ENCODE results near the gene STAM.
"Not testable (repeated sequence)": the region's sequence is repeated elsewhere in the genome, so short reads cannot be mapped to it uniquely, and the experiment has no call there.

STAM gene

DNA sequence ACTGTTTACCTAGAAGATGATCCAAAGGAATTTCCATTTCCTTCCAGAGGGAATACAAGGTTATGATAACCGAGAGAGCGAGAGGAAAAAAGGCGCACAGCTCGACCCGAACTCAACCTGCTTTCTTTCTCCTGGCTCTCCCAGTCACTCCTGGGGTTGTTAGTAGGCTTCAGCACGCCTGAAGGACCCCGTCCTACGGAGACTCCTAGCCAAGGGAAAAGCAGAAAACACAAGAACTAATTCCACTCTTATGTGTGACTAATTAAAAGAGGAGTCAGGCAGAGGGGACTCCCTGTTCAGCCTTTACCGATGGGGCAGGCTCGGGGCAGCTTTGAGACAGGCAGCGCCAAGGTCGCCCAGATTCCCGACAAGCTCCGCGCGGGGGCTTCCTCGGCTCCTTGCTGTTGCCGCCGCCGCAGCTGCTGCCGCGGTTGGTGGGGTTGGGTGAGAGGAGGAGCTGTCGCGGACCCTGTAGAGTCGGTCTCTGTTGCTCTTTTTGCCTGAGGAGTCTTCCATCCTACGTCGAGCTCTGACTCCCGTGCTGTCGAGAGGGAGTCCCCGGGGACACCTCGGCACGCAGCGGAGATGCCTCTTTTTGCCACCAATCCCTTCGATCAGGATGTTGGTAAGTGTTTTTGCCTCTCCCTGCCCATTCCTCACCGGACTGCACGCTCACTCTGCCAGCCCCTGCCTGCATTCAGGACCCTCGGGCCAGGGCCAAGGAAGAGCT lies at the start of gene STAM:
TSS of gene STAM (plus strand) at position 397 of the 730 bp plus-strand sequence. CDS start at position 586, 189 bp downstream.
- DNase-seq: peak; percentile 78

DNA sequence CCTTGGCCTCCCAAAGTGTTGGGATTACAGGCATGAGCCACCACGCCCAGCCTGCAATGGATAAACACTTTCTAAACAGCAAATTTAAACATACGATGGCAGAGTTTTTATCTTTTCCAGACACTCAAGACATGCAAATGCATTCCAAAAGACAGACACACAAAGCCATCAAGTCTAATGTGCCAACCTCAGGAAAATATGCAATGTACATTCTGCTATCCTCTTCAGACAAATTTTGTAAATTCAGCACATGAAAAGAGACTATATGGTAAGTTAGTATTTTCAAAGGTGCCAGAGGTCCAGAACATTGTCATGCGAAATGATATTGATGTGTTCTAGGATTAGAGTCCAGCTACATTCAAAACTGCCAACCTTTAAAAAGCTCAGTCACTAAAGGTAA lies 46.6 kb upstream of the STAM start:
- no peak for DNase-seq

DNA sequence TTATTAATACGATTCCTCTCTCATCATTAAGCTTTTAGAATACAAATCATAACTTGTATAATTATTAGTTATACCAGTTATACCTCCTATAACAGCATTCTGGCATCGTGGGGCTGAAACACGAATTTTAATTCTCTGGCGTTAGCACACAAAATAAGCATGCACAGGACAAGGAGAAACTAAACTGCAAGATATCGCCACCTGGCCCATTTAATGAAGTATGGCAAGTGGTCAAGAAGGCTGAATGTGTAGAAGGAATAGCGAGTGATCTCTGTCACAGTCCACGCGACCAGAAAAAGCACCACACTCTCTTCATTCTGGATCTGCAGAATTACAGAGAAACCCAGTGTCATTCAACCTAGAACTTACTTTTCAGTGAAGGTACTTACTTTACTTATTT lies 44.9 kb upstream of the STAM start:
- DNase-seq: no peak

DNA sequence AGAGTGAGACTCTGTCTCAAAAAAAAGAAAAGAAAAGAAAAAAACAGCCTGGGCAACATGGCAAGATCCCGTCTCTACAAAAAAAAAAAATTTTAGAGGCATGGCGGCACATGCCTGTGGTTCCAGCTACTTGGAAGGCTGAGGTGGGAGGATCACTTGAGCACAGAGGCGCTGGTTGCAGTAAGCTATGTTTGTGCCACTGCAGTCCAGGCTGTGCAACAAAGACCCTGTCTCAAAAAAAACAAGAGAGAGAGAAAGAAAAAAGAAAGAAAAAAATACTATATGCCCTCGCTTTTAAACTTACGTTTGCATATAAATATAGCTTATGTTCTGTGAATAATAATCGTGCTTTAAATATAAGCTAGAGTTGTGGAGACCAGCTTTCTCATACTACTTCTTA lies 38.0 kb upstream of the STAM start:
- no peak for DNase-seq

DNA sequence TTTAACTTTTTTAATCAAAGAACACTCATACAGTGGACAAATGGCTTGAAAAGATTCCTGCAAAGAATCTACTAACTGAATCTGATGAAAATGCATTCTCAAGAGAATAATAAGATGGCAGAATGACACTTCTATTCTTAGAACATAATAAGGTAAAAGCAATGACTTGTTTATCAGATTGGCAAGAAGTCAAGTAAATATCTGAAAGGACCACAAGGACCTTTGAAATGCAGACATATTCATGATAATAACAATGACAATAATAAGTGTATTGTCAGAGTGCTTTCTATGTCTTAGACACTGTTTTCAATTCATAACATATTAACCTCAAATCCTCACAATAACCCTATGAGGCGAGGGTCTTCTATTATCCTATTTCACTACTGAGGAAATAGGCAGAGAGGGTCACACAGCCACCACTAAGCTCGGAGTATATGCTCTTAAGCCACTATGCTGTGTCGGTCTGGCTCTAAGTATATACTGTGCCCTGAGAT lies 37.4 kb upstream of the STAM start:
- no peak for DNase-seq

DNA sequence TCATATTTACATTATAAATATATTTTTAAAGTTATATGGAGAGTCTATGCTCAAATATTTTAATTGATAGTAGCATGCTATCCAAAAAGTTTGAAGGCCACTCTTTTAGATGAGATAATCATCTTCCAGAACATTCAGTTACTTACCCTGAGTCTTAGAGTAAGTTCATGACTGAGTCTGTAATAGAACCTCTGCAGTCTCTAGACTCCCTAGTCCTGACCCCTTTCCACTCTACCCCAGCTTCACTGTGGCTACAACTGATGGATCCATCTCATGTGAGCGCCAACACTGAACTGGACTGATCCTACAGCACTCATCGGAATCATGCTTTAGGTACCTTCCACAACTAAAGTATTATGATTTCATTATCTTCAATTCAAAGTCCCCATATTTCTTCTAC lies 36.9 kb upstream of the STAM start:
- no peak for DNase-seq

DNA sequence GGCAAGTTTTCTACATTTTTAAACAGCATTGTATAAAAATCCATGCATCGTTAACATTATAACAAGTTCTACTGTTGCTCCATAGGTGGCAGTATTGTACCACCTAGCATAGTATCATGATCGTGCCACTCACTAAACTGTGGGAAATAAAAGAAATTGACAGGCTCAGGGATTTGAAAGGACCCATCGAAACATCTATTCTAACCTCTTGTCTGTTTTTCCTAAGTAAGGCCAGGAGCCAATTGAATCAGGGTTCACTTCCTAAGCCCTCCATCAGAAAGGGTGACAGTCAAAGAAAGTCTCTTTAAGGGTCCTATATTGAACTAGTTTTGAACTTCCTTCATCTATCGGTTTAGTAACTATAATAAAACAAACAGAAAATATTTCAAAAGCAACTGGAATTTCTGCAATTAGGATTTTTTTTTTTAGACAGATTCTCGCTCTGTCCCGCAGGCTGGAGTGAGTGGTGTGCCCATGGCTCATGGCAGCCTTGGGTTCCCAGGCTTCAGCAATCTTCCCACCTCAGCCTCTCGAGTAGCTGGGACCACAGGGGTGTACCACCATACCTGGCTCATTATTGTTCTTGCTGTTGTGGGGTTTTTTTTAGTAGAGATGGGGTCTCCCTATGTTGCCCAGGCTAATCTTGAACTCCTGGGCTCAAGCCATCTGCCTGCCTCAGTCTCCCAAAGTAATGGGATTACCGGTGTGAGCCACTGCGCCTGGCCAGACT lies 36.2 kb upstream of the STAM start:
- no peak for DNase-seq

DNA sequence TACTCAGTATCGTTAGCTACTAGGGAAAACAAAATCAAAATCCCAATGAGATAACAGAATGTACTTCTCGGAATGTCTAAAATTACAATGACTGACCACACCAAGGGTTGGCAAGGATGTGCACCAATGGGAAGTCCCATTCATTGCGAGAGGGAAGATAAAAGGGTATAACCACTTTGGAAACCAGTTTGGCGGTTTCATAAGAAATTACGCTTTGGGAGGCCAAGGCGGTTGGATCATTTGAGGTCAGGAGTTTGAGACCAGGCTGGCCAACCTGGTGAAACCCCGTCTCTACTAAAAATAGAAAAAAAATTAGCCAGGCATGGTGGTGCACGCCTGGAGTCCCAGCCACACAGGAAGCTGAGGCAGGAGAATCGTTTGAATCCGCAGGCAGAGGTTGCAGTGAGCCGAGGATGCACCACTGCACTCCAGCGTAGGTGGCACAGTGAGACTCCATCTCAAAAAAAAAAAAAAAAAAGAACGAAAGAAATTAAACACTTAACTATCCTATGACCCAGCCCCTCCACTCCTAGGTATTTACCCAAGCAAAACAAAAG lies 34.4 kb upstream of the STAM start:
- DNase-seq: no peak

DNA sequence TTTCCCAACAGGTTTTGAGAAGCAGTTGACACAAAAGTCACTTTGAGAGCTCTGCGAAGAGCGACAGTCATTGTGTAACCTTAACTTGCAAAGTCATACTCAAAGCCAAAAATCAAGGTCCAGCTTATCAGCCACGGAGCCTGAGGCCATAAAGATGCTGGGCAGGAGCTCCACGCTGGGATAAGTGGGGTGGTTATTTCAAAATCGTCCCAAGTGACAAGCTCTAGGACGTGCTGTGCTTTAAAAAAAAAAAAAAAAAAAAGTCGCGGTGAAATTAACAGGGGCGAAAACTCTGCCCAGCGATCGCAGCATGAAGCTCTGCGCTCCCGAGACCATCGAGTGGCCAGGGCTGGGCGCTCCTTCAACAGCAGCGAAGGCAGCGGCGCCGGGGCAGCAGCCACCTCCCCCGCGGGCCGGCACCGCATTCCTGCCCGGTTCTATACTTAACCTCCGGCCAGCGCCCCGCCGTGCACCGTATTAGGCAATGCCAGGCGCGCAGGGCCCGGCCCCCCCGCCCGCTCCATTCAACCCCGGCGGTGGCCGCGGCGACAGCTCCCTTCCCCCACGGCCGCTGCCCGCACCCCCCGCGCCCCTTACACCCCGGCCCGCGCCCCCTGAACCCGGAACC lies 27.4 kb upstream of the STAM start:
- DNase-seq: no peak

DNA sequence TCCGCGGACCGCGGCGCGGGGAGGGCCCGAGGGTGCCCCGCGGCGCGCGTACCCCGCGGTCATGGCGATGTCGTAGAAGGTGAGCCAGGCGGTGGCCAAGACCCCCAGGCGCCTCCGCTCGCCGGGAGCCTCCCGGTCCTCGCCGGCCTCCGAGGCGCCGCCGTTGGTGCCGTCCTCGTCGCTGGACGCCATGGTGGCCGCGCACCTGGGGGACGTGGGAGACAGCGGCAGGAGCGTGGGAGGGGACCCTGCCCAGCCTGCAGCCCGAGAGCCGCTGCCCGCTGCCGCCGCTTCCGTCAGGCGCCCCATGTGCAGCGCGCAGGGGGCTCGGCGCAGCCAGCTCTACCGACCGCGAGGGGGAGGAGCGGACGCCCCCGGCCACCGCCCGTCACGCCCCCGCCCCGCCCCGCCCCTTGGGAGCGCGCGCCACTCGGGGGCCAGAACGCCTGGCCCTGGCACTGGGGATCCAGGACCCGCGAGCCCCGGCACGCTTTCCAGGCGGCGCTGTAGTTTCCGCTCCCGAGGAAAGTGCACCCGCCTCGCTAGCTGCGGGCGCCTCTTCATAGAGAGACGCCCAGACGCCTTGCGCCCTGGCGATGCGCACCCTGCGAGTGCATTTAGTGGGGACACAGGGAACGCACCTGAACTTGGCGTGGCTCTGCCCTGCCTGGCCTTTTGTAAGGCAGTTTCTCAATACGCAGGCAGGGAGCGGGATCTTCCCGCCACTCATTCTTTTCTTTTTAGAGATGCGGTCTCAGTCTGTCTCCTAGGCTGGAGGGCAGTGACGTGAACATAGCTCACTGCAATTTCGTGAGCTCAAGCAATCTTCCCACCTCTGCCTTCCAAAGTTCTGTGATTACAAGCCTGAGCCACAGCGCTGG lies 26.7 kb upstream of the STAM start, which contains the start of gene HACD1:
TSS of gene HACD1 (minus strand) at position 344 of the 881 bp plus-strand sequence. CDS start at position 309, 35 bp downstream.
- peak; percentile 39 for DNase-seq

DNA sequence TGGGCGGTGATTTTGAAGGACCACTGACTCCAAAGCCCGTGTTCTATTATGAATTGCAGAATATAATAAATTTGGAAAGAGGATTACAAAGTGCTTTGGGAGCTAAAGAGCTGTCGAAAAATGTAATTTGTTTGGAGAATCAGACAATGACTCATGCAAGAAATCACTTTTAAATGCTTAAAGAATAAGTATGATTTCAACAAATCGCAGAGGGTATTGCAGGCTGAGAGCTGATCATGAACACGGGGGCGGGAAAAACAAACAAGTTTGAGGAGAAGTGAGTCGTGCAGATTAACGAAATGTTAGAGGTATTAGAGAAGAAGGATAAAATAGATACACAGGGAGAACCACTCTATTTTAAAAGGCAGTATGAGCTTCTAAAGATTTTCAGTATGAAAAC lies 21.9 kb upstream of the STAM start:
- DNase-seq: no peak

DNA sequence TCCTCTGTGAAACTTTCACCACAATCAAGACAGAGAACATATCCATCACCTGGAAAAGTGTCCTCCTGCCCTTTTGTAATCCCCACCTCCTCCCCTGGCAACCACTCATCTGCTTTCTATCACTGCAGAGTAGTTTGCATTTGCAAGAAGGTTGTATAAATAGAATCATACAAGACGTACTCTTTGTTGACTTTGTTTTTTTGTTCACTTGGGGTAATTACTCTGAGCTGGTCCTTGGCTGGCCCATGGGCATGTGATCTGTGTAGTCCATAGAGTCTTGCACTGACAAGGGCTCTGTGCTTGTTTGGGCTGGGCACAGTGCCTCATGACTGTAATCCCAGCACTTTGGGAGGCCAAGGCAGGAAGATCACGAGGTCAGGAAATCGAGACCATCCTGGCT lies 19.0 kb upstream of the STAM start:
- no peak for DNase-seq

DNA sequence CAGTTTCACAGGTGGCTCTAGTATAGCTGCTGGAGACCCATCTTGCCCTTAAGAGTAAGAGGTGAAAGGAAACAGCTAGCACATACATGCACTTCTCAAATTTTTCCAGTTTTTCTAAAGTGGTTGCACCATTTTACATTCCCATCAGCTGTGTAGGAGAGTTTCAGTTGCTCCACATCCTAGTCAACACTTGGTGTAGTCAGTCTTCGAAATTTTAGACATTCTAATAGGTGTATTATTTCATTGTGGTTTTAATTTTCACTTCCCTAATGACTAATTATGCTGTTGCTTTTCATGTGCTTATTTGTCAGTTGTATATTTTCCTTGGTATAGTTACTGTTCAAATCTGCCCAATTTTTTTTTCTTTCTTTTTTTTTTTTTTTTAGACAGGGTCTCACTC lies 17.3 kb upstream of the STAM start:
- no peak for DNase-seq

DNA sequence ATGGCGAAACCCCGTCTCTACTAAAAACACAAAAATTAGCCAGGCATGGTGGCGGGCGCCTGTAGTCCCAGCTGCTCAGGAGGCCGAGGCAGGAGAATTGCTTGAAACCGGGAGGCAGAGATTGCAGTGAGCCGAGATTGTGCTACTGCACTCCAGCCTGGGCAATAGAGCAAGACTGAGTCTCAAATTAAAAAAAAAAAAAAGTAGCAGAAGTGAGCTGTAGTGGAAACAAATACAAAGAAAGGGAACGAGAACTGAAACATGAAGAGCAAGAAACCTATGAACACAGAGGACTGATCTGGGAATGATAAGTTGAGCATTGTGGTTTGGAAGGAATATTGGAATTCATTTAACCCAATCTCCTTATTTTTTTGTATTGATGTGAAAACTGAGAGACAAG lies 11.4 kb upstream of the STAM start:
- not testable (repeated sequence) for DNase-seq

DNA sequence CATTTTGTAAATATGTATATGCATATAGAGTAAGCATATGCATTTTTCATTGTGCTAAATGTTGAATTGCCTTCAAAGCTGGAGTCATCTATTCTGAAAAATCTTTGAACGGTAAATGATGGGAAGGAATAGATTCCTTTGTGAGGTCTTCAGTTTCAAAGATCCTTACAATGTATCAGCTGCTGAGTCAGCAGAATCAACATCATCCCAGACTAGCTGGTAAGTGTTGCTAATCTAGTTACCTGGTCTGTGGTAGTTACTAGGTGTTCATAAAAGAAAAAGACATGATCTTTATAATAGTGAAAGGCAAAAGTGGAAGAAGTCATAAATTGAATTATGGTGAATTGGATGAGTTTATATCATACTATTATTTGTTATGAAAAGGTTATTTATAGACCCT lies 10.6 kb upstream of the STAM start:
- DNase-seq: no peak

DNA sequence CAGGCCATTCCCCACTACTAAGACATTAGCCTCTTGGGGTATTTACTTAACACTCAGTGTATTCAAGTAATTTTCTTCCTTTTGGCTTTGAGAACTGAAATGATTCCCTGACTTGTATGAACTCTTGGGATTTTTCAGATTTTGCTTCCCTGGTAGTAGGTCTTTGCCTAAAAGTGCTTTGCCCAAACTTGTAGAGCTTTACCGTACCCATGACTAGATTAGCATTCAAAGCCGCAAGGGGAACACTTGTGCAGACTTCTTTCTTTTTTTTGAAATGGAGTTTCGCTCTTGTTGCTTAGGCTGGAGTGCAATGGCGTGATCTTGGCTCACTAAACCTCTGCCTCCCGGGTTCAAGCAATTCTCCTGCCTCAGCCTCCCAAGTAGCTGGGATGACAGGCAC lies 6.1 kb upstream of the STAM start:
- DNase-seq: no peak

DNA sequence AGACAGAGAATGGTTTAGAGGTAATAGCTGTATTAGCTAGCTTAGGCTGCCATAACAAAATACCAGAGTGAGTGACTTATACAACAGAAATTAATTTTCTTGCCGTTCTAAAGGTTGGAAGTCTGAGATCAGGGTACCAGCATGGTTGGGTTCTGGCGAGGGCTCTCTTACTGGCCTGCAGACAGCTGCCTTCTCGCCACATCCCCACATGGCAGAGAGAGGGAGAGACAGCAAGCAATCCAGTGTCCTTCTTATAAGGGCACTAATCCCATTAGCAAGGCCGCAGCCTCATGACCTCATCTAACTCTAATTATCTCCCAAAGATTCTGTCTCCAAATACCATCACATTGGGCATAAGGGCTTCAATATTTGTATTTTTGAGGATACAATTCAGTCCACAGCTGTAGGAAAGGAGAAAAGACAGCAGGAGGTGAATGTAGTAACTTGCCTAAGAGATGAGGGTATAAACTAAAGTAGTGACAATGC lies 3.6 kb upstream of the STAM start:
- no peak for DNase-seq

DNA sequence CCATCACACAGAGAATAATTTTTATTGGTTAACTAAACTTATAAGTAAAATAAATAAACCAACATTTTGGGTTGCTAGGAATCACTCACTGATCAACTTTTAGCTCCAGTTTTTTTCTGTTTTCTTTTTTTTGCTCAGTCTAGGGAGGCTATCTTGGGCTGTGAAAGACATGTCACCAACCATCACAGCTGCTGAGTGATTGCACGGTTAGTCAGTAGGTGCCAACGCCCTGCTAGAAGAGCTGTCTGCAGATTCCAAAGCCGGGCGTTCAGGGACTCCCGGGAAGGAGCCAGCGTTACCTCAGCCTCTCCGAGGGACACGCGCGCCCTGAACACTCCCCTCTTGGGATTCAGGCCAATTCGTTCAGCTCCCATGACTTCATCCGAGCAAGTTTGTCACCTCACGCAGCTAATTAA lies 604 bp upstream of the STAM start:
- no peak for DNase-seq

DNA sequence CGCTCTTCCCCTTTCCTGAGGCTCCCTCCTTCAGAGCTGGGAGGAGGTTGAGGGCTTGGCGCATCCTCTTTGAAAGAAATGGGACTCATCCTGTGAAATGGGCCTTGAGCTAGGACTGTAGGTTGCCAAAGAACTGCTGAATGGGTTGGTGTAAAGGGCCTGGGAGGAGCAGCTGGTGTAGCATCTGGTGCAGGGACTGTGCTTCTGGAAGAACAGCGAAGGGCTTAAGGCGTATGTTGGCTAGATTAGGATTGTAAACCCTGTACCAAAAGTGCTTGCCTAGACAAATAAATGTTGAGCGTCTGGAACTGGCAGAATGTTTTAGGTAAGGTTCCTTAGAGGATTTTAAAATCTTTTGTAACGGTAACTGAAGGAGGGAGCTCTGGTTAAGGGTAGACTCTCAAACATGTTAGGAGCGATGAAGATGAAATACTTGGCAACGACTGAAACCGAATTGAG lies 563 bp downstream of the STAM start:
- no peak for DNase-seq

DNA sequence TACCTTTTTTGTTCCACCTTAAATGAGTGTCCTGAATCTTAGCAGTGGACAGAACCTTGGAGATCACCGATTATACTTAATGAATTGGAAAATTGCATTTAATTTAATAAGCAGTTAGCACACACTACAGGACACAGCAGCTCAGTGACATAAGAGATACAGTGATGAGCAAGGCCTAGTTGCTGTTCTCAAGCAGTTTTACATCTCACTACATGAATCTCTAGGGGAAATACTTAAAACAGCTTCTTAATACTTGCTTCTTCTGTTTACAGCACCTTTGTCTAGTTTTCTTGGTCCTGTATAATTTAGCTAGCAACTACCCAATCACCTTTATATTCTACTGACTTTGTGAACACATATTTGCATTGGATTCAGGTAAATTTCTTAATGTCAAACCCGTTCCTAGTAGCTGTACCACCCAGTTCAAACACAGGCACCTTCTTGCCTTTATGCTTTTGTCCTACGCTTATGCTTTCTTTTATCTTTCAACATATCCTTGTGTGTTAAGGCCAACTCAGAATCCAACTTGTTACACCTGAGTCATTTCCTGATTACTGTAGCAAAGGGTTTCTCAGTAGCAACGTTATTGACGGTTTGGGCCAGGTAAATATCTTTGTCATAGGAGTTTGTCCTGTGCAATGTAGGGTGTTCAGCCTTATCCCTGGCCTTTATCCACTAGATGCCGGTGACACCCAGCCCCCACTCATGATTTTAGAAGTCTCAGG lies 1.8 kb downstream of the STAM start:
- no peak for DNase-seq

DNA sequence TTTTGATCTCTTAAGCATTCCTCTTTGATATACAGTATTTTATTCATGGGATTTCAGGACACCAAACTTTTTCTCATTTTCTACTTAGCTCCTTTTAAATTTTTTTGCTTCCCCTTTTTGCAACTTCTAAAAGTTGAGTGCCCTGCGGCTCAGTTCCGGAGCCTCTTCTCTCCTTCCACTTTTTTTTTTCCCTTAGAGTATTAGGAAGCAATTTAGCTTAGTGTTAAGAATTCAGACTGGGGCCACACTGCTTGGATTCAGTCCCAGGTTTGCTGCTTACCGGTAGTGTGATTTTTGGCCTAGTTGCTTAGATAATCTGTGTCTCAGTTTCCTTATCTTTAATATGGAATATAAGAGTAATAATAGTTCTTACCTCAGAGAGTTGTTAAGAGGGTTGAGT lies 3.4 kb downstream of the STAM start:
- DNase-seq: no peak

Data from NCI-H1105 (cell line).